Neuron (in vitro differentiated cells): ENCODE measurements around the gene CD59.
"Not testable (repeated sequence)": the region's sequence is repeated elsewhere in the genome, so short reads cannot be mapped to it uniquely, and the experiment has no call there.

Experiments
- H2AFZ ChIP-seq: one replicate; pipeline ENCODE4 v1.6.1; 2013; ENCODE audit warnings: low read depth, mild to moderate bottlenecking, inconsistent platforms, low read length, moderate library complexity
- H3K27me3 ChIP-seq: one replicate; pipeline ENCODE4 v1.6.1; 2013; ENCODE audit warnings: low read length; ENCODE audit not compliant: insufficient read depth
- H3K36me3 ChIP-seq: one replicate; pipeline ENCODE4 v1.6.1; 2013; ENCODE audit warnings: low read length; ENCODE audit not compliant: insufficient read depth
- H3K4me1 ChIP-seq: one replicate; pipeline ENCODE4 v1.6.1; 2013; ENCODE audit warnings: low read length; ENCODE audit not compliant: insufficient read depth
- H3K4me3 ChIP-seq: 2 replicates; pipeline ENCODE4 v1.5.1; 2013; ENCODE audit warnings: mild to moderate bottlenecking, low read length, moderate library complexity
- H3K9me3 ChIP-seq: one replicate; pipeline ENCODE4 v1.6.1; 2013; ENCODE audit warnings: low read length

CD59 gene

GRCh38 chr11:33692013-33692504 lies 44.2 kb downstream of the CD59 start:
- peaks cover 29% of the 10 kb centered on the region for H3K4me1 ChIP-seq
- H3K36me3 ChIP-seq, result no peaks in the 10 kb centered on the region
- no peaks in the 10 kb centered on the region for H3K9me3 ChIP-seq
- peak overlapping the region; percentile 24 for H2AFZ ChIP-seq
- H3K27me3 ChIP-seq, result no peaks in the 10 kb centered on the region
- H3K4me3 ChIP-seq, result peak overlapping the region; percentile 19

- Histone ChIP-seq H3K27me3 (no peaks in the 10 kb centered on the region), H3K4me1 (peaks cover 29% of the 10 kb centered on the region), H2AFZ (no peak overlapping the region), H3K36me3 (no peaks in the 10 kb centered on the region), H3K9me3 (no peaks in the 10 kb centered on the region), H3K4me3 (no peak overlapping the region)
These were observed 45.0 kb downstream of the CD59 start for GRCh38 chr11:33691066-33691864.

GRCh38 chr11:33690290-33691065 lies 45.7 kb downstream of the CD59 start:
- peaks cover 28% of the 10 kb centered on the region for H3K4me1 ChIP-seq
- no peaks in the 10 kb centered on the region for H3K9me3 ChIP-seq
- no peak overlapping the region for H3K4me3 ChIP-seq
- H3K27me3 ChIP-seq, result no peaks in the 10 kb centered on the region
- H2AFZ ChIP-seq, result no peak overlapping the region
- H3K36me3 ChIP-seq, result no peaks in the 10 kb centered on the region

- H2AFZ ChIP-seq, result no peak overlapping the region
- H3K4me1 ChIP-seq, result peaks cover 19% of the 10 kb centered on the region
- no peak overlapping the region for H3K4me3 ChIP-seq
- no peaks in the 10 kb centered on the region for H3K9me3 ChIP-seq
- no peaks in the 10 kb centered on the region for H3K36me3 ChIP-seq
- no peaks in the 10 kb centered on the region for H3K27me3 ChIP-seq
These were observed 46.7 kb downstream of the CD59 start for GRCh38 chr11:33689501-33689900.

- H2AFZ ChIP-seq, result no peak overlapping the region
- H3K4me3 ChIP-seq, result no peak overlapping the region
- no peaks in the 10 kb centered on the region for H3K27me3 ChIP-seq
- no peaks in the 10 kb centered on the region for H3K36me3 ChIP-seq
- no peaks in the 10 kb centered on the region for H3K9me3 ChIP-seq
- H3K4me1 ChIP-seq, result peaks cover 21% of the 10 kb centered on the region
These were observed 47.1 kb downstream of the CD59 start for GRCh38 chr11:33689085-33689484.

GRCh38 chr11:33687733-33688479 lies 48.3 kb downstream of the CD59 start:
- peaks cover 22% of the 10 kb centered on the region for H3K4me1 ChIP-seq
- no peaks in the 10 kb centered on the region for H3K36me3 ChIP-seq
- no peak overlapping the region for H2AFZ ChIP-seq
- no peaks in the 10 kb centered on the region for H3K9me3 ChIP-seq
- H3K4me3 ChIP-seq, result no peak overlapping the region
- no peaks in the 10 kb centered on the region for H3K27me3 ChIP-seq

GRCh38 chr11:33685082-33685481 lies 51.1 kb downstream of the CD59 start:
- no peaks in the 10 kb centered on the region for H3K9me3 ChIP-seq
- H3K36me3 ChIP-seq, result no peaks in the 10 kb centered on the region
- H3K4me1 ChIP-seq, result peaks cover 10% of the 10 kb centered on the region
- no peaks in the 10 kb centered on the region for H3K27me3 ChIP-seq
- H3K4me3 ChIP-seq, result no peak overlapping the region
- no peak overlapping the region for H2AFZ ChIP-seq

GRCh38 chr11:33684003-33684706 lies 52.1 kb downstream of the CD59 start:
- Histone ChIP-seq H3K4me1 (peaks cover 10% of the 10 kb centered on the region), H3K27me3 (no peaks in the 10 kb centered on the region)

GRCh38 chr11:33682446-33682845 lies 53.8 kb downstream of the CD59 start:
- Histone ChIP-seq H2AFZ (no peak overlapping the region), H3K4me3 (no peak overlapping the region), H3K36me3 (no peaks in the 10 kb centered on the region), H3K4me1 (peaks cover 10% of the 10 kb centered on the region), H3K27me3 (no peaks in the 10 kb centered on the region), H3K9me3 (no peaks in the 10 kb centered on the region)

More at GRCh38 chr11:33684003-33684706, 52.1 kb downstream of the CD59 start:
- no peaks in the 10 kb centered on the region for H3K36me3 ChIP-seq
- no peaks in the 10 kb centered on the region for H3K9me3 ChIP-seq
- no peak overlapping the region for H2AFZ ChIP-seq
- H3K4me3 ChIP-seq, result no peak overlapping the region

GRCh38 chr11:33682019-33682418 lies 54.2 kb downstream of the CD59 start:
- no peak overlapping the region for H3K4me3 ChIP-seq
- H3K27me3 ChIP-seq, result no peaks in the 10 kb centered on the region
- no peaks in the 10 kb centered on the region for H3K36me3 ChIP-seq
- no peaks in the 10 kb centered on the region for H3K9me3 ChIP-seq
- peaks cover 10% of the 10 kb centered on the region for H3K4me1 ChIP-seq
- no peak overlapping the region for H2AFZ ChIP-seq

- not testable (repeated sequence) for H3K4me3 ChIP-seq, H3K27me3 ChIP-seq
These were observed 57.6 kb downstream of the CD59 start for GRCh38 chr11:33678616-33679015.

GRCh38 chr11:33674035-33674814 lies 62.0 kb downstream of the CD59 start:
- no peaks in the 10 kb centered on the region for H3K9me3 ChIP-seq
- peaks cover 26% of the 10 kb centered on the region for H3K4me1 ChIP-seq
- H3K4me3 ChIP-seq, result no peak overlapping the region
- no peak overlapping the region for H2AFZ ChIP-seq
- no peaks in the 10 kb centered on the region for H3K27me3 ChIP-seq
- H3K36me3 ChIP-seq, result no peaks in the 10 kb centered on the region

More at GRCh38 chr11:33678616-33679015, 57.6 kb downstream of the CD59 start:
- not testable (repeated sequence) for H3K4me1 ChIP-seq, H3K36me3 ChIP-seq, H2AFZ ChIP-seq, H3K9me3 ChIP-seq
